IMR-90 (cell line): Measurements from ENCODE around the gene COL17A1. TPM values are rescaled to one million over a fixed set of nuclear protein-coding genes. Genes with fewer than 3 reads are reported as not detected.

Experiments used
- ATAC-seq: fragments of 200-7000 bp; cut with Tn5 transposase; 2 replicates; pipeline ENCODE4 v1.9.1; 2020; ENCODE audit warnings: low read depth, mild to moderate bottlenecking, moderate library complexity
- BruUV-seq: library from RNA; stranded (reverse); fragments of 400-500 nt; replicated peaks from 2 replicates; lab custom pipeline; 2021; lab: Mats Ljungman, UMichigan
- CTCF ChIA-PET: fragments of 300-600 bp; formaldehyde crosslinking; extraction: SDS; loops from one replicate; lab custom pipeline; 2021; ENCODE audit warnings: antibody characterized with exemption; lab: Yijun Ruan, JAX
- POLR2A ChIA-PET: fragments of 300-600 bp; sonication (Branson Sonifier 250); formaldehyde crosslinking; loops from one replicate; lab custom pipeline; 2022; ENCODE audit warnings: antibody characterized with exemption; ENCODE audit not compliant: unreplicated experiment; lab: Charles Lee
- DNase-seq: peaks from one replicate; pipeline ENCODE4 v3.0.0; 2013
- H2AFZ ChIP-seq: replicated peaks from 2 replicates; pipeline ENCODE3; 2013; ENCODE audit warnings: low read length, mild to moderate bottlenecking; ENCODE audit not compliant: poor library complexity
- H2AK5ac ChIP-seq: 2 replicates; pipeline ENCODE4 v1.6.1; 2013; ENCODE audit warnings: low read depth, low read length, inconsistent platforms
- H2AK9ac ChIP-seq: replicated peaks from 2 replicates; pipeline ENCODE3; 2013; ENCODE audit warnings: mild to moderate bottlenecking, low read depth, low read length, moderate library complexity; ENCODE audit not compliant: poor library complexity
- H2BK120ac ChIP-seq: 2 replicates; pipeline ENCODE4 v1.6.1; 2013; ENCODE audit warnings: low read depth, low read length, inconsistent platforms
- H2BK15ac ChIP-seq: 3 replicates; pipeline ENCODE4 v1.6.1; 2013; ENCODE audit warnings: low read depth, low read length, inconsistent platforms
- H2BK20ac ChIP-seq: 2 replicates; pipeline ENCODE4 v1.6.1; 2013; ENCODE audit warnings: low read depth, mild to moderate bottlenecking, inconsistent platforms, low read length, moderate library complexity
- H2BK5ac ChIP-seq: 2 replicates; pipeline ENCODE4 v1.6.1; 2013; ENCODE audit warnings: mild to moderate bottlenecking, low read depth, low read length, inconsistent platforms; ENCODE audit not compliant: poor library complexity, severe bottlenecking
- H3K14ac ChIP-seq: replicated peaks from 2 replicates; pipeline ENCODE4 v1.6.1; 2013; ENCODE audit warnings: low read depth, low read length, inconsistent platforms
- H3K18ac ChIP-seq: 2 replicates; pipeline ENCODE4 v1.6.1; 2013; ENCODE audit warnings: low read depth, low read length, control low read depth
- H3K23ac ChIP-seq: 2 replicates; pipeline ENCODE4 v1.6.1; 2013; ENCODE audit warnings: low read depth, low read length, inconsistent platforms
- H3K27ac ChIP-seq: 2 replicates; pipeline ENCODE4 v1.5.1; 2013; ENCODE audit warnings: mild to moderate bottlenecking, control low read depth, low read length; ENCODE audit not compliant: insufficient read depth
- H3K27me3 ChIP-seq: 2 replicates; pipeline ENCODE4 v1.6.1; 2013; ENCODE audit warnings: low read length; ENCODE audit not compliant: control insufficient read depth, insufficient read depth
- H3K36me3 ChIP-seq: 2 replicates; pipeline ENCODE4 v1.6.1; 2013; ENCODE audit warnings: low read length, mixed read lengths; ENCODE audit not compliant: control insufficient read depth, insufficient read depth
- H3K4ac ChIP-seq: 2 replicates; pipeline ENCODE4 v1.6.1; 2013; ENCODE audit warnings: low read depth, low read length, inconsistent platforms
- H3K4me1 ChIP-seq: 2 replicates; pipeline ENCODE4 v1.6.1; 2013; ENCODE audit warnings: low read length, mixed read lengths; ENCODE audit not compliant: control insufficient read depth, insufficient read depth
- H3K4me2 ChIP-seq: 2 replicates; pipeline ENCODE4 v1.6.1; 2013; ENCODE audit warnings: low read depth, mild to moderate bottlenecking, control low read depth, low read length, moderate library complexity
- H3K4me3 ChIP-seq: 2 replicates; pipeline ENCODE4 v1.5.1; 2013; ENCODE audit warnings: low read depth, mild to moderate bottlenecking, control low read depth, low read length, moderate library complexity; ENCODE audit not compliant: insufficient read depth
- H3K56ac ChIP-seq: 2 replicates; pipeline ENCODE4 v1.6.1; 2013; ENCODE audit warnings: low read length, inconsistent platforms; ENCODE audit not compliant: insufficient read depth; ENCODE audit errors: extremely low read depth
- H3K79me1 ChIP-seq, 2 experiments: 2 replicates each; pipeline ENCODE4 v1.6.1; 2013; ENCODE audit warnings: low read length in 2 of 2, inconsistent platforms in 1 of 2, low read depth in 1 of 2
- H3K9ac ChIP-seq: 2 replicates; pipeline ENCODE4 v1.6.1; 2013; ENCODE audit warnings: low read depth, low read length, control low read depth
- H3K9me1 ChIP-seq: 2 replicates; pipeline ENCODE4 v1.6.1; 2013; ENCODE audit warnings: low read length, inconsistent platforms; ENCODE audit not compliant: insufficient read depth
- H3K9me3 ChIP-seq: 2 replicates; pipeline ENCODE4 v1.6.1; 2013; ENCODE audit warnings: low read length; ENCODE audit not compliant: control insufficient read depth, insufficient read depth
- H4K20me1 ChIP-seq: 2 replicates; pipeline ENCODE4 v1.6.1; 2013; ENCODE audit warnings: low read length, inconsistent platforms; ENCODE audit not compliant: insufficient read depth
- H4K5ac ChIP-seq: 2 replicates; pipeline ENCODE4 v1.6.1; 2013; ENCODE audit warnings: mild to moderate bottlenecking, low read depth, low read length, control low read depth
- H4K8ac ChIP-seq, 2 experiments: 2 replicates each; pipeline ENCODE4 v1.6.1; 2013; ENCODE audit warnings: low read depth in 2 of 2, low read length in 2 of 2, control low read depth in 1 of 2, inconsistent platforms in 1 of 2
- H4K91ac ChIP-seq: 2 replicates; pipeline ENCODE4 v1.6.1; 2013; ENCODE audit warnings: low read depth, low read length, inconsistent platforms; ENCODE audit not compliant: insufficient read depth
- MAZ ChIP-seq: IDR thresholded peaks from 2 replicates; pipeline ENCODE4 v1.6.1; 2012; ENCODE audit warnings: low read depth, mild to moderate bottlenecking, low read length, improper control_type of control experiment, moderate library complexity, borderline replicate concordance
- MXI1 ChIP-seq: IDR thresholded peaks from 2 replicates; pipeline ENCODE4 v1.6.1; 2012; ENCODE audit warnings: low read depth, mild to moderate bottlenecking, low read length, moderate library complexity, borderline replicate concordance
- RFX5 ChIP-seq: IDR thresholded peaks from 2 replicates; pipeline ENCODE4 v1.8.0; 2012; ENCODE audit warnings: low read depth, mild to moderate bottlenecking, low read length, moderate library complexity
- WGBS, 2 experiments: methylation state at CpG; one replicate each; pipeline versions ENCODE4 v1.1.5 to v1.1.7; 2013; ENCODE audit warnings: missing lambda C conversion rate in 2 of 2; ENCODE audit not compliant: insufficient read length in 1 of 2; ENCODE audit errors: extremely low coverage in 2 of 2; 5-methylcytosine and 5-hydroxymethylcytosine counted together
- dilution Hi-C: fragments of 300-500 bp; cut with HindIII; formaldehyde crosslinking; loops from one replicate; pipeline ENCODE4 v1.14.3; 2018; ENCODE audit warnings: low sequenced_read_pairs; ENCODE audit not compliant: unreplicated experiment
- in situ Hi-C: fragments of 300-500 bp; cut with MboI; formaldehyde crosslinking; loops from 3 replicates; pipeline ENCODE4 v1.14.3; 2019; ENCODE audit warnings: low sequenced_read_pairs, inconsistent platforms, mixed read lengths
- intact Hi-C: fragments of 100-400 bp; cut with micrococcal nuclease; formaldehyde crosslinking; loops from 2 replicates; pipeline ENCODE4 v1.10.0; 2022
- polyA plus RNA-seq, 3 experiments: library from polyadenylated mRNA; depleted of rRNA; stranded (reverse); fragments of >200 nt; gene quantifications; 2 replicates each; pipeline ENCODE4 v1.2.3, GENCODE V29; 2012; ENCODE audit warnings: low replicate concordance in 1 of 3
- total RNA-seq: library from RNA; depleted of rRNA; stranded (reverse); fragments of >200 nt; gene quantifications from 2 replicates; pipeline ENCODE4 v1.2.3, GENCODE V29; 2012

The COL17A1 gene
- total and polyA plus RNA-seq, 2 of the 4 experiments (the other 2 are of a cell fraction): 0.14 to 0.18 TPM

DNA sequence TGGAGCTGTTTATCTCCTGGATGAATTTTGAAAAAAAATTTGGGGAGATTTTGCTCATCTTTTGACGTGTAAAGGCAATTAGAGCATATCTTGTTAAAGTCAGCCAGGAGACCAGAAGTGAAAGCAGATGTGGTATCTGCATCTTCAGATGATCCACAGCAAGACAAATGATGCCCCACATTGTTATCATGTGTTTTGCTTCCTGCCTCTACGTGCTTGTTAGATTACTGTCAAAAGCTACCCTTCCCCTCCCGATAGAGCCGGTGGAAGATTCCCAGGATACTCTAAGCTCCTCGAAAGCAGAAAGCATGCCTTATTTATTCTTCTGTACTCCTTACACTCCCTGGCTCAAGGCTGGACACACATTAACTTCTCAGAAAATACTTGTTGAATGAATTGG is 12.9 kb downstream of the COL17A1 start:
- Histone ChIP-seq H3K23ac (no peak overlapping the region), H3K9ac (no peak overlapping the region), H2BK15ac (no peak overlapping the region), H3K9me3 (no peaks in the 10 kb centered on the region; the same call in 1 of the 2 replicates), H2AK5ac (no peak overlapping the region), H4K91ac (no peak overlapping the region), H3K56ac (no peak overlapping the region), H4K8ac (no peak overlapping the region), H2BK20ac (no peak overlapping the region), H3K4ac (no peak overlapping the region), H3K27me3 (peaks cover 73% of the 10 kb centered on the region), H3K27ac (no peak overlapping the region), H2BK5ac (no peak overlapping the region), H3K18ac (no peak overlapping the region), H2BK120ac (no peak overlapping the region), H3K4me1 (no peaks in the 10 kb centered on the region), H3K79me1 (no peaks in the 10 kb centered on the region), H3K36me3 (no peaks in the 10 kb centered on the region), H4K5ac (no peak overlapping the region), H4K20me1 (no peaks in the 10 kb centered on the region), H3K14ac (no peak overlapping the region), H3K9me1 (no peaks in the 10 kb centered on the region), H3K4me3 (no peak overlapping the region), H2AFZ (no peak overlapping the region), H2AK9ac (no peak overlapping the region), H3K4me2 (no peak overlapping the region)
- BruUV-seq: no TSS peak
- POLR2A ChIA-PET: no interaction called here
- TF ChIP-seq MAZ: no peak
- TF ChIP-seq MXI1: no peak
- no peak for TF ChIP-seq RFX5
- CTCF ChIA-PET: interaction anchor here (1.4 kb wide), 1 partner anchor 49 kb away, joined by 3 read pairs; the partner anchor contains the start of gene SFR1
- dilution Hi-C loops: no loop called here
- in situ Hi-C loops: no loop called here
- intact Hi-C loops: no loop called here
- DNase-seq: peak; percentile 7
- WGBS, 2 experiments: no CpG with 5 or more reads among the region's 5 CpGs
- ATAC-seq: no peak
